Fibroblast of the aortic adventitia (primary cell): ENCODE data around the gene ITCH. TPM values are rescaled to one million over a fixed set of nuclear protein-coding genes. Genes with fewer than 3 reads are reported as not detected.

Experiments used
- DNase-seq: peaks from one replicate; pipeline ENCODE4 v3.0.0-alpha.2; 2010; ENCODE audit warnings: low read depth
- H3K4me3 ChIP-seq: 2 replicates; pipeline ENCODE4 v1.5.1; 2011; ENCODE audit warnings: low read depth, mild to moderate bottlenecking, control low read depth, low read length, moderate library complexity
- CTCF ChIP-seq: IDR thresholded peaks from 2 replicates; pipeline ENCODE4 v1.5.1; 2011; ENCODE audit warnings: mild to moderate bottlenecking, low read length, control low read depth, inconsistent platforms; ENCODE audit not compliant: insufficient read depth
- total RNA-seq: library from RNA; depleted of rRNA; stranded (reverse); fragments of >200 nt; gene quantifications from 2 replicates; pipeline ENCODE4 v1.2.3, GENCODE V29; 2012; ENCODE audit warnings: low replicate concordance

The ITCH gene
- total RNA-seq, 1 donor: 70.7 TPM

- no peak for DNase-seq
- no peak overlapping the region for H3K4me3 ChIP-seq
- no peak for TF ChIP-seq CTCF
These were observed 22.4 kb downstream of the ITCH start for GRCh38 chr20:34385464-34385863.

GRCh38 chr20:34388000-34388399, 24.9 kb downstream of the ITCH start:
- no peak for DNase-seq
- no peak for TF ChIP-seq CTCF
- no peak overlapping the region for H3K4me3 ChIP-seq

GRCh38 chr20:34388678-34389077, 25.6 kb downstream of the ITCH start:
- no peak overlapping the region for H3K4me3 ChIP-seq
- no peak for TF ChIP-seq CTCF
- DNase-seq: no peak

- TF ChIP-seq CTCF: no peak
- no peak for DNase-seq
- no peak overlapping the region for H3K4me3 ChIP-seq
These were observed 26.3 kb downstream of the ITCH start for GRCh38 chr20:34389206-34389953.

- TF ChIP-seq CTCF: no peak
- H3K4me3 ChIP-seq: no peak overlapping the region
- DNase-seq: no peak
These were observed 27.0 kb downstream of the ITCH start for GRCh38 chr20:34389954-34390555.

GRCh38 chr20:34396408-34396807, 33.3 kb downstream of the ITCH start:
- no peak overlapping the region for H3K4me3 ChIP-seq
- DNase-seq: no peak
- TF ChIP-seq CTCF: no peak
